Neural cell (in vitro differentiated cells): ENCODE data around the gene DPF3. TPM values are rescaled to one million over a fixed set of nuclear protein-coding genes. Genes with fewer than 3 reads are reported as not detected.

Experiments used
- H2AFZ ChIP-seq: fragments of 200-600, 300-800 bp; sonication (generic), shearing (Covaris generic); 2 replicates; pipeline ENCODE4 v1.6.0; 2014; ENCODE audit warnings: low read depth, mild to moderate bottlenecking, antibody characterized with exemption, low read length, moderate library complexity
- H3F3A ChIP-seq: fragments of 200-600 bp; shearing (Covaris generic); 2 replicates; pipeline ENCODE4 v1.6.1; 2016; ENCODE audit warnings: mild to moderate bottlenecking, moderate library complexity, mixed read lengths, antibody characterized with exemption, low read length; ENCODE audit not compliant: insufficient read depth, poor library complexity, severe bottlenecking
- H3K27ac ChIP-seq: fragments of 200-600, 300-800 bp; sonication (generic), shearing (Covaris generic); 2 replicates; pipeline ENCODE4 v1.5.1; 2014; ENCODE audit warnings: mild to moderate bottlenecking, low read length, moderate library complexity
- H3K27me3 ChIP-seq: fragments of 300-800, 200-600 bp; sonication (generic), shearing (Covaris generic); 2 replicates; pipeline ENCODE4 v1.6.0; 2014; ENCODE audit warnings: mild to moderate bottlenecking, low read depth, low read length, moderate library complexity; ENCODE audit not compliant: insufficient read depth
- H3K36me3 ChIP-seq: fragments of 300-800, 200-600 bp; sonication (generic), shearing (Covaris generic); 2 replicates; pipeline ENCODE4 v1.5.1; 2014; ENCODE audit warnings: mild to moderate bottlenecking, antibody characterized with exemption, low read length, moderate library complexity; ENCODE audit not compliant: insufficient read depth
- H3K4me2 ChIP-seq: fragments of 300-800, 200-600 bp; sonication (generic), shearing (Covaris generic); 2 replicates; pipeline ENCODE4 v1.6.0; 2014; ENCODE audit warnings: mild to moderate bottlenecking, low read length
- H3K4me3 ChIP-seq: fragments of 300-800, 200-600 bp; sonication (generic), shearing (Covaris generic); 2 replicates; pipeline ENCODE4 v1.5.1; 2014; ENCODE audit warnings: mild to moderate bottlenecking, low read length, moderate library complexity
- H3K79me2 ChIP-seq: fragments of 200-600 bp; shearing (Covaris generic); replicated peaks from 2 replicates; pipeline ENCODE4 v1.6.0; 2014; ENCODE audit warnings: mild to moderate bottlenecking, low read length, moderate library complexity; ENCODE audit not compliant: insufficient read depth
- H3K9ac ChIP-seq: fragments of 300-800, 200-600 bp; sonication (generic), shearing (Covaris generic); 2 replicates; pipeline ENCODE4 v1.6.1; 2016; ENCODE audit warnings: mild to moderate bottlenecking, low read length, mixed read lengths
- H3K9me2 ChIP-seq: fragments of 200-600 bp; shearing (Covaris generic); 2 replicates; pipeline ENCODE4 v1.6.1; 2016; ENCODE audit warnings: mild to moderate bottlenecking, low read length, mixed read lengths; ENCODE audit not compliant: insufficient read depth
- H3K9me3 ChIP-seq: fragments of 200-600, 300-800 bp; sonication (generic), shearing (Covaris generic); 2 replicates; pipeline ENCODE4 v1.6.1; 2016; ENCODE audit warnings: mild to moderate bottlenecking, mixed run types, low read length, moderate library complexity, mixed read lengths
- H4K20me1 ChIP-seq: fragments of 200-600 bp; shearing (Covaris generic); 2 replicates; pipeline ENCODE4 v1.6.1; 2016; ENCODE audit warnings: mild to moderate bottlenecking, mixed run types; ENCODE audit not compliant: insufficient read depth
- CTCF ChIP-seq: fragments of 450-650 bp; IDR thresholded peaks from 2 replicates; pipeline ENCODE4 v1.5.1; 2014; ENCODE audit warnings: antibody characterized with exemption, mild to moderate bottlenecking, moderate library complexity; ENCODE audit not compliant: poor library complexity, severe bottlenecking
- EP300 ChIP-seq: fragments of 450-650 bp; conservative IDR thresholded peaks from 2 replicates; pipeline ENCODE4 v1.6.1; 2014; ENCODE audit warnings: antibody characterized with exemption, mild to moderate bottlenecking, moderate library complexity; ENCODE audit not compliant: poor library complexity, severe bottlenecking
- EZH2 ChIP-seq: fragments of 200-600, 300-800 bp; shearing (Covaris generic), sonication (generic); IDR thresholded peaks from 2 replicates; pipeline ENCODE4 v1.6.1; 2014; ENCODE audit warnings: antibody characterized with exemption, low read length, borderline replicate concordance, mild to moderate bottlenecking; ENCODE audit not compliant: insufficient read depth, poor library complexity, severe bottlenecking
- MXI1 ChIP-seq: fragments of 450-650 bp; conservative IDR thresholded peaks from 2 replicates; pipeline ENCODE4 v1.6.1; 2014; ENCODE audit warnings: antibody characterized with exemption, mild to moderate bottlenecking; ENCODE audit not compliant: poor library complexity, severe bottlenecking
- POLR2AphosphoS5 ChIP-seq: IDR thresholded peaks from 2 replicates; pipeline ENCODE4 v1.6.1; 2012
- RAD21 ChIP-seq: fragments of 450-650 bp; conservative IDR thresholded peaks from 2 replicates; pipeline ENCODE4 v1.6.1; 2014; ENCODE audit warnings: antibody characterized with exemption, mild to moderate bottlenecking, moderate library complexity
- REST ChIP-seq: IDR thresholded peaks from 2 replicates; pipeline ENCODE4 v1.6.1; 2012; ENCODE audit warnings: borderline replicate concordance
- SMC3 ChIP-seq: fragments of 450-650 bp; conservative IDR thresholded peaks from 2 replicates; pipeline ENCODE4 v1.6.1; 2014; ENCODE audit warnings: antibody characterized with exemption, mild to moderate bottlenecking, moderate library complexity; ENCODE audit not compliant: poor library complexity
- TAF1 ChIP-seq: IDR thresholded peaks from 2 replicates; pipeline ENCODE4 v1.6.1; 2012; ENCODE audit warnings: low read depth
- polyA plus RNA-seq: library from polyadenylated mRNA; depleted of rRNA; stranded (reverse); fragments of >200 nt; gene quantifications from 2 replicates; pipeline ENCODE4 v1.2.3, GENCODE V29; 2014

The DPF3 gene
- polyA plus RNA-seq, 1 donor from 2014 or later = 2.9 TPM

GRCh38 chr14:72932893-72933292 is 39.0 kb upstream of the DPF3 start:
- H3K4me3 ChIP-seq = no peak overlapping the region
- no peaks in the 10 kb centered on the region for H3K79me2 ChIP-seq
- H3K9me3 ChIP-seq = no peaks in the 10 kb centered on the region
- H3K36me3 ChIP-seq = no peaks in the 10 kb centered on the region
- no peaks in the 10 kb centered on the region for H3K9me2 ChIP-seq
- H2AFZ ChIP-seq = no peak overlapping the region
- no peaks in the 10 kb centered on the region for H3F3A ChIP-seq
- H4K20me1 ChIP-seq = no peaks in the 10 kb centered on the region
- H3K27me3 ChIP-seq = no peaks in the 10 kb centered on the region
- no peak overlapping the region for H3K9ac ChIP-seq
- TF ChIP-seq RAD21 (no peak), MXI1 (no peak), CTCF (no peak), TAF1 (no peak), REST (no peak), SMC3 (no peak), EZH2 (no peak), EP300 (no peak), POLR2AphosphoS5 (no peak)
- H3K4me2 ChIP-seq = no peak overlapping the region
- no peak overlapping the region for H3K27ac ChIP-seq

DNA sequence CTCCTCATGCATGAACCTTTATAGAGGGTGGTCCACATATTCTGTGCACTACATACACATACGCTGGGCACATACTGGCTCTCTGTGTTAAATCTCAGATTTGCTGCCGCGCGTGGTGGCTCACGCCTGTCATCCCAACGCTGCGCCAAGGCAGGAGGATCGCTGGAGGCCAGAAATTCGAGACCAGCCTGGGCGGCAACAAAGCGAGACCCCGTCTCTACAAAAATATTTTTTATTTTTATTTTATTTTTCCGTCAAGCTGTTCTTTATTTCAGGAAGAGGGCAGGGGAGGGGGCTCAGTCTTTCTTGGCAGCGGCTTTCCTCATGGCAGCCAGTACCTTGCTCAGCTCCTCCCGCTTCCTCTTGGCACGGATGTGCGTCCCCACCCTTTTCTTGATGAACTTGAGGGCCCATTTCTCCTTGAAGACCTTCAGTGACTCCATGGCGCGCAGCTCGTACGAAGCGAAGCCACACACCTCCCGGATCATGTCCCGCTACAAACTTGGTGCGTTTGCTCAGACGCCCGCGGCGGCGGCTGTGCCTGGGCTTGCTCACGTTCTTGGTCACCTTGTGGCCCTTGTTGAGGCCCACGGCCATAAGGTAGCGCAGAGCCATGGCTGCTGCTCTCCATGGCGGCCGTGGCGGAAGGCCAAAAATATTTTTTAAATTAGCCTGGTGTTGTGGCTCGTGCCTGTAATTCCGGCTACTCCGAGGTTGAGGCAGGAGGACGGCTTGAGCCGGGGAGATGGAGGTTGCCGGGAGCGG is 35.6 kb upstream of the DPF3 start:
- H3K36me3 ChIP-seq = no peaks in the 10 kb centered on the region
- H3K9me3 ChIP-seq = no peaks in the 10 kb centered on the region
- H2AFZ ChIP-seq = no peak overlapping the region
- H3K79me2 ChIP-seq = no peaks in the 10 kb centered on the region
- no peak overlapping the region for H3K9ac ChIP-seq
- no peak overlapping the region for H3K4me3 ChIP-seq
- no peaks in the 10 kb centered on the region for H3K9me2 ChIP-seq
- H3K27me3 ChIP-seq = no peaks in the 10 kb centered on the region
- H3K4me2 ChIP-seq = no peak overlapping the region
- TF ChIP-seq RAD21 (no peak), REST (no peak), EP300 (no peak), CTCF (no peak), MXI1 (no peak), TAF1 (no peak), EZH2 (no peak), POLR2AphosphoS5 (no peak), SMC3 (no peak)
- H3K27ac ChIP-seq = no peak overlapping the region
- H3F3A ChIP-seq = no peaks in the 10 kb centered on the region
- no peaks in the 10 kb centered on the region for H4K20me1 ChIP-seq
